ENCODE measurements around the gene INTS1. TPM values are rescaled to one million over a fixed set of nuclear protein-coding genes. Genes with fewer than 3 reads are reported as not detected.
"Not testable (repeated sequence)": the region's sequence is repeated elsewhere in the genome, so short reads cannot be mapped to it uniquely, and the experiment has no call there.

Gene INTS1
- total RNA-seq, 4 donors from 2014 or later, result 29.8 to 65.5 (median 41.4) TPM

- Histone ChIP-seq H3K4me1 (no peaks in the 10 kb centered on the region), H3K4me3 (no peak overlapping the region), H3K27me3 (peaks cover 25% of the 10 kb centered on the region), H3K9me3 (peaks cover 0 to 12% (median 0%) of the 10 kb centered on the region in 3 donors), H3K27ac (no peak overlapping the region), H3K36me3 (no peaks in the 10 kb centered on the region)
- no peak for TF ChIP-seq POLR2A (IDR thresholded peaks at IDR 0.05)
- TF ChIP-seq CTCF (IDR thresholded peaks at IDR 0.05), result no peak
- TF ChIP-seq POLR2AphosphoS5 (IDR thresholded peaks at IDR 0.05), result no peak
- TF ChIP-seq EP300 (IDR thresholded peaks at IDR 0.05), result no peak
- ATAC-seq, result no peak
- no CpG with 5 or more reads among the region's 13 CpGs for WGBS, 2 donors (ENCODE audit: low coverage in 1 of 2)
These were observed 19.0 kb upstream of the INTS1 start for GRCh38 chr7:1523208-1523607.

- H3K27ac ChIP-seq, result no peak overlapping the region
- ATAC-seq, result no peak
- H3K4me1 ChIP-seq, result no peaks in the 10 kb centered on the region
- no peaks in the 10 kb centered on the region for H3K36me3 ChIP-seq
- H3K27me3 ChIP-seq, result peaks cover 23% of the 10 kb centered on the region
- no peak for TF ChIP-seq CTCF (IDR thresholded peaks at IDR 0.05)
- TF ChIP-seq POLR2AphosphoS5 (IDR thresholded peaks at IDR 0.05), result no peak
- no peak for TF ChIP-seq POLR2A (IDR thresholded peaks at IDR 0.05)
- no peak for TF ChIP-seq EP300 (IDR thresholded peaks at IDR 0.05)
- peaks cover 0 to 12% (median 0%) of the 10 kb centered on the region in 3 donors for H3K9me3 ChIP-seq
- no peak overlapping the region for H3K4me3 ChIP-seq
- WGBS, 2 donors (ENCODE audit: low coverage in 1 of 2), result 64 to 73% methylated on average over 3 to 9 of the region's 11 CpGs
These were observed 17.3 kb upstream of the INTS1 start for GRCh38 chr7:1521456-1521855.

DNA sequence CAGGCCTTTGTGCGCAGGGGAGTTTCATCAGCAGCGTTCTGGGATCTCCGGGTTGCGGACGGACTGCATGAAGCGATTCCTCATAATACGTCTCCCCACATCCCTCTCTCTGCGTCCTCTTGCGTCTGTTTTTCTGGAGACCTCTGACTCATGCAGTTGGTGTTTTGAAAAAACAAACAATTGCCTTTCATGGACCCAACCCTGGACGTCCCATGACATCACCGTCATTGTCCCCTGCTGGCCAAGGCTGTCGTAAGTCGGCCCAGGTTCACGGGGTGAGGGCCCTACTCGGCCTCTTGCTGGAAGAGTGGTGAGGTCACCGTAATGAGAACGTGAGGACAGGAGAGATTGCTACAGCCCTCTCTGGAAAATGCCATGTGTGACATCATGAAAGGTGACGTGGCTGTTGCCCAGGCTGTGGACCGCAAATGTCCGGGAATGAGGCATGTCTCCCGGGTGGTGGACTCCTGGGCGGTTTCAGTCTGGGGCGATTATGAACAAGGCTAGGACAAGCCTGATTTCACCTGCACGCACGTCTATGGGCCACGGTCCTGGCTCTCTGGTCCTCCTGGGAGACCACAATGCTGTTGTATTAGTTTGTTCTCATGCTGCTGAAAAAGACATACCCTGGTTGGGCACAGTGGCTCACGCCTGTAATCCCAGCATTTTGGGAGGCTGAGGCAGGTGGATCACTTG, 16.5 kb upstream of the INTS1 start:
- H3K36me3 ChIP-seq, result no peaks in the 10 kb centered on the region
- H3K9me3 ChIP-seq, result peaks cover 0 to 12% (median 0%) of the 10 kb centered on the region in 3 donors
- ATAC-seq, result peak; percentile 52
- no peak overlapping the region for H3K4me3 ChIP-seq
- no peaks in the 10 kb centered on the region for H3K4me1 ChIP-seq
- peaks cover 31% of the 10 kb centered on the region for H3K27me3 ChIP-seq
- TF ChIP-seq EP300 (IDR thresholded peaks at IDR 0.05), result no peak
- no peak for TF ChIP-seq CTCF (IDR thresholded peaks at IDR 0.05)
- no peak for TF ChIP-seq POLR2AphosphoS5 (IDR thresholded peaks at IDR 0.05)
- no peak for TF ChIP-seq POLR2A (IDR thresholded peaks at IDR 0.05)
- no peak overlapping the region for H3K27ac ChIP-seq
- 46 to 85% methylated on average over 9 to 20 of the region's 27 CpGs for WGBS, 2 donors (ENCODE audit: low coverage in 1 of 2)

- H3K36me3 ChIP-seq, H3K4me3 ChIP-seq, H3K4me1 ChIP-seq, H3K27ac ChIP-seq, ATAC-seq: not testable (repeated sequence)
- Histone ChIP-seq H3K27me3 (peaks cover 44% of the 10 kb centered on the region), H3K9me3 (peaks cover 0 to 12% (median 0%) of the 10 kb centered on the region in 3 donors)
- WGBS, 2 donors (ENCODE audit: low coverage in 1 of 2), result 90 to 91% methylated on average over 11 of the region's 12 CpGs
These were observed 15.2 kb upstream of the INTS1 start for GRCh38 chr7:1519322-1519922.

DNA sequence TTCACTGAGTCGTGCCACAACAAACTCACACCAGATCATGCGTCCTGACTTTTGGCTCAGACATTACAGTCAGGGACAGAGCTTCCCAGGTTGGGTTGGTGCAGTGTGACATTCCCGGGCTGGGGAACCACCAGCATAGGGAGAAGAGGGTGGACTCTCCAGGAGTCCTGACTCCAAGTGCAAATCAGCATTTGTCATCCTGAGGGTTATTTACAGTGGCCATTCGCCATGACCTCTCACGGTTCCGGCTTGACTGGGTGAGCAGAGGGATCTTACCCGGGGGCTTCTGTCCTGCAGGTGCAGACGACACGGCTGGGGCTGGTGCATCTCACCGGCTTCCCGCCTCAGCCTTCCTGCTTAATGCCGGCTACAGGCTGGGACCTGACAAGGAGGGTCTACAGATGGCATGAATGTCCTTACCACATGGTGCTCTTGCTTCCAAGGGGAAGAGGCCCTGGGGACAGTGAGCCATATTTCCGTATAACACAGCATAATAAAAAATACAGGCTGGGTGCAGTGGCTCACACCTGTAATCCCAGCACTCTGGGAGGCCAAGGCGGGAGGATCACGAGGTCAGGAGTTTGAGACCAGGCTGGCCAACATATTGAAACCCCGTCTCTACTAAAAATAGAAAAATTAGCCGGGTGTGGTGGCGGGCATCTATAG, 12.5 kb upstream of the INTS1 start:
- H3K4me3 ChIP-seq, result no peak overlapping the region
- WGBS, 2 donors (ENCODE audit: low coverage in 1 of 2), result 17 to 85% methylated on average over 3 to 6 of the region's 18 CpGs
- H3K27ac ChIP-seq, result no peak overlapping the region
- ATAC-seq, result no peak
- H3K9me3 ChIP-seq, result peaks cover 0 to 12% (median 0%) of the 10 kb centered on the region in 3 donors
- peaks cover 0 to 13% (median 0%) of the 10 kb centered on the region in 3 donors for H3K4me1 ChIP-seq
- TF ChIP-seq CTCF (IDR thresholded peaks at IDR 0.05) (no peak), POLR2AphosphoS5 (IDR thresholded peaks at IDR 0.05) (no peak), EP300 (IDR thresholded peaks at IDR 0.05) (no peak), POLR2A (IDR thresholded peaks at IDR 0.05) (no peak)
- peaks cover 50% of the 10 kb centered on the region for H3K27me3 ChIP-seq
- H3K36me3 ChIP-seq, result no peaks in the 10 kb centered on the region

DNA sequence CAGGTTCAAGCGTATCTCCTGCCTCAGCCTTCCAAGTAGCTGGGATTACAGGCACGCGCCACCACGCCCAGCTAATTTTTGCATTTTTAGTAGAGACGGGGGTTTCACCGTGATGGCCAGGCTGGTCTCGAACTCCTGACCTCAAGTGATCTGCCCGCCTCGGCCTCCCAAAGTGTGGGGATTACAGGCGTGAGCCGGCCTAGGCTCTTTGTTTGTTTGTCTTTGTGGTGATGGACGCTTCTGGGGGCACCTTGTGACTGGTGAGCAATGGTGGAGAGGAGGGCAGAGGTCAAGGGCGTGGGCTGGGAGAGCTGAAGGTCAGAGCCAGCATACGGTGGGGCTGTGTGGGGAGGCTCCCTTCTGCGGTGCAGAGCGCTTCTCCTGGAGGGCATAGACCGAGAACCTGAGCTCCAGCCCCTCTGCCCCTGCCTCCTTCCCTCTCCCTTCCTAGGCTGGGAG, 11.3 kb upstream of the INTS1 start:
- H3K4me3 ChIP-seq, H3K27ac ChIP-seq, ATAC-seq, H3K36me3 ChIP-seq: not testable (repeated sequence)
- peaks cover 0 to 13% (median 0%) of the 10 kb centered on the region in 3 donors for H3K4me1 ChIP-seq
- peaks cover 0 to 12% (median 0%) of the 10 kb centered on the region in 3 donors for H3K9me3 ChIP-seq
- H3K27me3 ChIP-seq, result peaks cover 53% of the 10 kb centered on the region
- WGBS, 2 donors (ENCODE audit: low coverage in 1 of 2), result 26 to 60% methylated on average over 1 to 3 of the region's 17 CpGs
